GM23338 (cell line): ENCODE measurements around the gene CLIC3.

Experiments used
- CREB1 ChIP-seq: fragments of 250-450 bp; sonication (Bioruptor Pico); IDR thresholded peaks from 2 replicates; pipeline ENCODE4 v1.5.0; 2020; ENCODE audit warnings: low read depth, mild to moderate bottlenecking, moderate library complexity
- EZH2 ChIP-seq: fragments of 200-600 bp; sonication (generic); IDR thresholded peaks from one replicate; pipeline ENCODE4 v1.8.0; 2017; ENCODE audit warnings: antibody characterized with exemption, mild to moderate bottlenecking, low read depth; ENCODE audit not compliant: unreplicated experiment
- EZH2phosphoT487 ChIP-seq: fragments of 200-600 bp; sonication (generic); IDR thresholded peaks from one replicate; pipeline ENCODE4 v1.8.1; 2018; ENCODE audit warnings: antibody characterized with exemption; ENCODE audit not compliant: unreplicated experiment
- JUNB ChIP-seq: IDR thresholded peaks from one replicate; pipeline ENCODE4 v1.6.1; 2016; ENCODE audit warnings: antibody characterized with exemption; ENCODE audit not compliant: unreplicated experiment
- NANOG ChIP-seq: IDR thresholded peaks from 2 replicates; pipeline ENCODE4 v1.6.1; 2016; ENCODE audit warnings: antibody characterized with exemption, borderline replicate concordance
- POLR2AphosphoS5 ChIP-seq: IDR thresholded peaks from 2 replicates; pipeline ENCODE4 v1.6.1; 2016; ENCODE audit warnings: antibody characterized with exemption, low read depth
- REST ChIP-seq: IDR thresholded peaks from one replicate; pipeline ENCODE4 v1.6.1; 2018; ENCODE audit warnings: antibody characterized with exemption; ENCODE audit not compliant: unreplicated experiment
- STAT1 ChIP-seq: IDR thresholded peaks from one replicate; pipeline ENCODE4 v1.6.1; 2016; ENCODE audit warnings: antibody characterized with exemption; ENCODE audit not compliant: unreplicated experiment
- ZNF114 ChIP-seq: fragments of 250-450 bp; sonication (Bioruptor Pico); IDR thresholded peaks from 2 replicates; pipeline ENCODE4 v1.5.0; 2020; ENCODE audit warnings: mild to moderate bottlenecking, moderate library complexity
- ZNF331 ChIP-seq: fragments of 250-450 bp; sonication (Bioruptor Pico); IDR thresholded peaks from 2 replicates; pipeline ENCODE4 v1.5.0; 2020; ENCODE audit warnings: low read depth, mild to moderate bottlenecking, moderate library complexity
- ZNF462 ChIP-seq: fragments of 250-450 bp; sonication (Bioruptor Pico); IDR thresholded peaks from 2 replicates; pipeline ENCODE4 v1.5.0; 2020; ENCODE audit warnings: mild to moderate bottlenecking, moderate library complexity
- TF ChIP-seq, protein P1 (sequence below), 2 experiments: fragments of 200-600 bp in 1 of 2; sonication (generic) in 1 of 2; conservative IDR thresholded peaks; 2 replicates each; pipeline versions ENCODE4 v1.5.1 to v1.6.1; 2016 to 2017; ENCODE audit warnings: antibody characterized with exemption in 2 of 2, low read depth in 2 of 2, mild to moderate bottlenecking in 2 of 2, moderate library complexity in 1 of 2
- TF ChIP-seq, protein P2 (sequence below): IDR thresholded peaks from 2 replicates; pipeline ENCODE4 v1.6.1; 2016; ENCODE audit warnings: antibody characterized with exemption

DNA sequence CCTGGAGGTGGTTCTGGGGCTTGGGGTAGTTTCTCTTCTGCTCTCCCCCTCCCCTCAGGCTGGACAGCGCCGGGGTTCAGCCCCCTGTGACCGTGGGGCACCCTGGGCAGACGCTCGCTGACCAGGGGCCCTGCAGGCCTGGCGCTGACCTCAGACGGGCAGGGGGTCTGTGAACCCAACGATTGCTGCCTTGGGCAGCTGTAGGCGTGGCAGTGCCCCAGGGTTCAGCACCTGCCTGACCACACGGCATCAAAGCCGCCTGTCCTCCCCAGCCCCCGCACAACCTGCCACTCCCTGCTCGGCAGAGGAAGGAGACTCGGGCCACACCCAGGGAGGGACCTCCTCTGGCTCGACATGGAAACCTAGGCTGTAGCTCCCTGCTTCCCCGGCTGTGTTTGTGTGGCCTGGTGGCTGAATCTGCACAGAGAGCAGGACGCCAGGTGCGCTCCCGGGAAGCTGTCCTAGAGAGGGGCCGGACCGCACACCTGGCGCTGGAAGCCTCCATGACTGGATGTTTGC, 32.1 kb downstream of the CLIC3 start:
- TF ChIP-seq, protein P1, sequence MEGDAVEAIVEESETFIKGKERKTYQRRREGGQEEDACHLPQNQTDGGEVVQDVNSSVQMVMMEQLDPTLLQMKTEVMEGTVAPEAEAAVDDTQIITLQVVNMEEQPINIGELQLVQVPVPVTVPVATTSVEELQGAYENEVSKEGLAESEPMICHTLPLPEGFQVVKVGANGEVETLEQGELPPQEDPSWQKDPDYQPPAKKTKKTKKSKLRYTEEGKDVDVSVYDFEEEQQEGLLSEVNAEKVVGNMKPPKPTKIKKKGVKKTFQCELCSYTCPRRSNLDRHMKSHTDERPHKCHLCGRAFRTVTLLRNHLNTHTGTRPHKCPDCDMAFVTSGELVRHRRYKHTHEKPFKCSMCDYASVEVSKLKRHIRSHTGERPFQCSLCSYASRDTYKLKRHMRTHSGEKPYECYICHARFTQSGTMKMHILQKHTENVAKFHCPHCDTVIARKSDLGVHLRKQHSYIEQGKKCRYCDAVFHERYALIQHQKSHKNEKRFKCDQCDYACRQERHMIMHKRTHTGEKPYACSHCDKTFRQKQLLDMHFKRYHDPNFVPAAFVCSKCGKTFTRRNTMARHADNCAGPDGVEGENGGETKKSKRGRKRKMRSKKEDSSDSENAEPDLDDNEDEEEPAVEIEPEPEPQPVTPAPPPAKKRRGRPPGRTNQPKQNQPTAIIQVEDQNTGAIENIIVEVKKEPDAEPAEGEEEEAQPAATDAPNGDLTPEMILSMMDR (conservative IDR thresholded peaks at IDR 0.05; ENCODE audit: low read depth in 2 of 2), result no peak
- TF ChIP-seq CREB1 (CRISPR knock-in tag), result no peak
- no peak for TF ChIP-seq POLR2AphosphoS5
- TF ChIP-seq EZH2, result no peak
- no peak for TF ChIP-seq NANOG
- TF ChIP-seq, protein P2, sequence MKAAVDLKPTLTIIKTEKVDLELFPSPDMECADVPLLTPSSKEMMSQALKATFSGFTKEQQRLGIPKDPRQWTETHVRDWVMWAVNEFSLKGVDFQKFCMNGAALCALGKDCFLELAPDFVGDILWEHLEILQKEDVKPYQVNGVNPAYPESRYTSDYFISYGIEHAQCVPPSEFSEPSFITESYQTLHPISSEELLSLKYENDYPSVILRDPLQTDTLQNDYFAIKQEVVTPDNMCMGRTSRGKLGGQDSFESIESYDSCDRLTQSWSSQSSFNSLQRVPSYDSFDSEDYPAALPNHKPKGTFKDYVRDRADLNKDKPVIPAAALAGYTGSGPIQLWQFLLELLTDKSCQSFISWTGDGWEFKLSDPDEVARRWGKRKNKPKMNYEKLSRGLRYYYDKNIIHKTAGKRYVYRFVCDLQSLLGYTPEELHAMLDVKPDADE, result no peak
- peak; percentile 29 for TF ChIP-seq REST
- TF ChIP-seq EZH2phosphoT487, result no peak
- no peak for TF ChIP-seq STAT1
- TF ChIP-seq JUNB, result no peak
- TF ChIP-seq ZNF114 (CRISPR knock-in tag), result no peak
- no peak for TF ChIP-seq ZNF331
- no peak for TF ChIP-seq ZNF462
